CD4-positive, alpha-beta T cell treated with Interleukin-12 subunit alpha and Interleukin-12 subunit beta, for 1 hour (primary cell): Measurements from ENCODE around the gene SERPINH1.

Experiments used
- DNase-seq: peaks from one replicate; pipeline ENCODE4 v3.0.0-alpha.2; 2020

SERPINH1 gene

DNA sequence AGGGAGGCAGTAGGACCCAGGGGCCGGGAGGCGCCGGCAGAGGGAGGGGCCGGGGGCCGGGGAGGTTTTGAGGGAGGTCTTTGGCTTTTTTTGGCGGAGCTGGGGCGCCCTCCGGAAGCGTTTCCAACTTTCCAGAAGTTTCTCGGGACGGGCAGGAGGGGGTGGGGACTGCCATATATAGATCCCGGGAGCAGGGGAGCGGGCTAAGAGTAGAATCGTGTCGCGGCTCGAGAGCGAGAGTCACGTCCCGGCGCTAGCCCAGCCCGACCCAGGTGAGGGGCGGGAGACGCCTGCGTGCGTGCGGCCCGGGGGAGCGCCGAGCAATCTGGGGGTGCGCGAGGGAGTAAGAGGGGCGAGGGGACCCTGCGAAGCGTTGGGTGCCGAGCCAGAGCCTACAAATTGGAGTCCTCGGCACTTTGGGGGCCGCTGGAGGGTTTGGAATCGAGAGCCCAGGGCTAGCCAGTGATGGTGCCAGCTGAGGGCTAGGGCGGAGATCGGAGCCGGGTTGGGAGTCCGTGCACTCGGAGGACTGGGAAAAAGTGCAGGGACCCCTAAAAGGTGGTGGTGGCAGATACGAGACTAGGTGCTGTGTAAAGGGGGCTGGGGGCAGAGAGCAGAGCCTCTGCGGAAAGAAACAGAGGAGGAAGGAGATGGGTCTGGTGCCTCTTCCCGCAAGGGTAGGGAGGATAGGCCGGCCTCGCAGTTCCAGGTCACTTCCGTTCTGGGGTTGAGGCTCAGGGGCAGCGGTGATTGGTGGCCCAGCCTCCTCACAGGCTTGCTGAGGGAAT is at the start of gene SERPINH1:
TSS of gene SERPINH1 (plus strand) at position 206 of the 788 bp plus-strand sequence. CDS start 4,097 bp downstream, outside the sequence.
- peak; percentile 62 for DNase-seq

DNA sequence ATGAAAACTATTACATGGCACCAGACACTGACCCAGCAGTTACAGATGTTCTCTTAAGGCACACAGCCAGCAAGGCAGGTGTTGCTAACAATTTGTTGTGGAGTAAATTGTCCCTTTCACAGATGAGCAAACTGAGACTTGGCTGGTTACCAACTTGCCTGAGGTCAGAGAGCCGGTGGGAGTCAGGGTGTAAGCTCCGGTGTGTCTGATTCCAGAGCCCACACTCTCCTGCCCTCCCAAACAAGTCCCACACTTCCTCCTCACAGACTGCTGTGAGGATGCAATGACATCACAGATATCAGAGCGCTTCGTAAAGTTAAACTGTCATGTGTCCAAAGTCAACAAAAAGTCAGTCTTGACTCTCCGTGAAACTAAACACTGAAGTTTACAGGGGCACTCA is 48.8 kb upstream of the SERPINH1 start:
- no peak for DNase-seq

DNA sequence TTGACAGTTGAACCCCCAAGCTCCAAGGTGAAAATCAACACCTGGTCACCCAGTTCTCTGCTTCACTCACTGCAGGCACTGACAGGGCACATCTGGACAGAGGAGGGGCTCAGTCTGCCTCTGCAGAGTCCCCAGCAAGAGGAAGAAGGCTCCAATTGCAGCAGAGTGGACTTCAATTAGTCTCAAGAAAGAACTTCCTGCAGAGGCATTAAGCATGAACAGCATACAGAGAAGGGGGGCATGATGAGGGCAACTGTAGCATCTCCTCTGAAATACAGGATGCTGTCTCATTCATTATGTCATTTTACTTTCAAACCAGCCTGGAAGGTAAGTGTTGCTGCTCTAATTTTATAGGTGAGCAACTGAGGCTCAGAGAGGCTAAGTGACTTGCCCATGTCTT is 47.5 kb upstream of the SERPINH1 start:
- no peak for DNase-seq

DNA sequence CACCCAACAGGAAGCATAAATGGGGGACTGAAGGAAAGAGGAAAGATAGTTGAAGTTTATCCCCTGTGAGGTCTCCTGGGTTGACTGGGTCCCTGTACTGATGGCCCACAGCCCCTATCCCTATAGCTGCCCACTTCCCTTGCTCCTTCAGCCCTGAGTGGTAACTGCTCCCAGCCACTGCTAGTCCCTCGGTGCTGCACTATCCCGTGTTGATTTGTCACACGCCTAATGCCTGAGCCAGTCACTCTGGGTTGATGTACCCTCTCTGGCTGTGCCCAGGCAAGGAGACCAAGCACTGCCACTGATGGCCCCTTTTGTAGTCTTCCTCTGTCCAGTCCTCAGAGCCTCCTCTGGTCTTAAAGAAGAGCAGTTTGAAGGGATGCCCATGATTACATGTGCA is 45.9 kb upstream of the SERPINH1 start:
- DNase-seq: no peak

DNA sequence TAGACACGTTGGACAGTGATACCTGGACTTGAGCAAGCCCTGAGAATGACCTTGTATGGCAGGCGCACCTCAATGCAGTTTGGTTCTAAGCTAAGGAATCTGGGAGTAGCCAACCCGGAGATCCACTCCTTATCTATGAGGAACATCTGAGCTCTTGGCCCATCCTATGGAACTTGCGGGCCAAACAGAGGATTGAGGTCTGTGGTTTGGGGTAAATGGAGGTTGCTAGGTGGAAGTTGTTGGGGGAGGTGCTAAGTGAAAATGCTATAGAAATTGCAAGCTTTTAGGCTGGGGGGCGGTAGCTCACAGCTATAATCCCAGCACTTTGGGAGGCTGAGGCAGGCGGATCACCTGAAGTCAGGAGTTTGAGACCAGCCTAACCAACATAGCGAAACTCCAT is 45.2 kb upstream of the SERPINH1 start:
- DNase-seq: no peak

DNA sequence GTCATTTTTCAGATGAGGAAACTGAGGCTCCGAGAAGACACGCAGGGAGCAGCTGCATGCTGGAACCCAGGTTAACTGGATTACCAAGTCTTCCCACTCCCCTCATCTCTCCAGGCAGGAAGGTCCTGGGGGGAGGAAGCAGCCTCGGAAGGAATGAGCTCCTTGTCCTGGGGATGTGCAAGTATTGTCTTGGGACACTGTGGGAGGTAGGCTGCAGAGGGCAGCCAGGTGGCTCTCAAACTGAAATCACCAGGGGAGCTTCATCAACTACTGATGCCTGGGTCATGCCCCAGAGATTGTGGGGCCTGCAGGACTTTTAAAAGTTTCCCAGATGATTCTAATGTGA is 43.9 kb upstream of the SERPINH1 start:
- DNase-seq: no peak

DNA sequence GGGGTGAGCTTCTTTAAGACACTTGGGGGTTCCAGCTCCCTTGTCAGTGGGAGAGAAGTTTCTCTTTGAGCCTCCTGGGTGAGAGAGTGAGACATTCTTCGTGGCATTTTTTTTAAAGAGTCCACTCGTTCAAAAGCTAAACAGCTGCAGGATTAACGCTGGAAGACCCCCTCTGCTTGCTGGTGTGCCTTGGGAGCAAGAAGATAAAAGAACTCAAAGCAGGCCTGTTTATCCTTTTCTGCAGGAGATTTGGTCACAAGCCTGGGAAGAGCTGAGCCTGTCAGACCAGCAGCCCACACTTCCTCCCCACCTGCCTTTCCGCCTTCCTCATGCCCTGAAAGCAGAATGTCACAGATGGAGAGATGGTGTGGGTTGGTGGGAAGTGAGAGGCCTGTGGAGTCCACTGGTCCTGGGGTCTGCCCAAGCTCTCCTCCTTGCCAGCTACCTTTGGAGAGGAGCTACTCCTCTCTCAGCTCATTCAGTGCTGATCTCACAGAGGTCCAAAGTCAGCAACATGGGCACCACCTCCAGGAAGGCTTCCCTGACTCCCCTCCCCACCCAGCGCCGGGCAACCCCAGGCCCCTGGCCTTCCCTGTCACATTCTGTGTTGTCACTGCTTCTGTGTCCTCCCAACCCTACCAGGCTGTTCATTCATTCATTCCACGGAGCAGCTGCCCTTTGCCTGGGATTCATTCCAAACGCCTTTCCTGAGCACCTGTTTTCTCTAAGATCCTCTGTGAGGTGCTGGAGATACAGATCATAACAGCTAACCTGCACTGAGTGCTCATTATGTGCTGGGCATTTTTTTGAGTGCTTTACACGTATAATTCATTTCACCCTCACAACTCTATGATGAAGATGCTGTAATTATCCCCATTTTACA is 43.0 kb upstream of the SERPINH1 start:
- DNase-seq: no peak

DNA sequence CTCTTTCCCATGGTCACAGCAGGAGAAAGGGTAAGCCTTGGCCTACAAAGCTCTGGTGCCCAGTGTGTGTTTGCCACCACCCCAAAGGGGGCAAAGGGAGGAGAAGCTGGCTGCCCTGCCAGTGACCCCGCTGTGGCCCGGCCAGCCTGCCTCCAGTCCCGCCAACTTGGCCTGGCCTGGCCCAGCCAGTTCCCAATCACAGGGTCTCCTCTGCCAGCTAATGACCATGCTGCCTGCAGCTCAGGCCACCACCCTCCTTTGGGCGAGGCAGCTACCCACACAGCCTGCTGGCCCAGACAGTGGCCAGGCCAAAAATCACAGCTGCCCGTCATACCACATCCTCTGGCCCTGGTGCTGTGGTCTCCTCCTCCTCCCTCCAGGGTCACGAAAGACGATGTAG is 41.4 kb upstream of the SERPINH1 start:
- DNase-seq: no peak

DNA sequence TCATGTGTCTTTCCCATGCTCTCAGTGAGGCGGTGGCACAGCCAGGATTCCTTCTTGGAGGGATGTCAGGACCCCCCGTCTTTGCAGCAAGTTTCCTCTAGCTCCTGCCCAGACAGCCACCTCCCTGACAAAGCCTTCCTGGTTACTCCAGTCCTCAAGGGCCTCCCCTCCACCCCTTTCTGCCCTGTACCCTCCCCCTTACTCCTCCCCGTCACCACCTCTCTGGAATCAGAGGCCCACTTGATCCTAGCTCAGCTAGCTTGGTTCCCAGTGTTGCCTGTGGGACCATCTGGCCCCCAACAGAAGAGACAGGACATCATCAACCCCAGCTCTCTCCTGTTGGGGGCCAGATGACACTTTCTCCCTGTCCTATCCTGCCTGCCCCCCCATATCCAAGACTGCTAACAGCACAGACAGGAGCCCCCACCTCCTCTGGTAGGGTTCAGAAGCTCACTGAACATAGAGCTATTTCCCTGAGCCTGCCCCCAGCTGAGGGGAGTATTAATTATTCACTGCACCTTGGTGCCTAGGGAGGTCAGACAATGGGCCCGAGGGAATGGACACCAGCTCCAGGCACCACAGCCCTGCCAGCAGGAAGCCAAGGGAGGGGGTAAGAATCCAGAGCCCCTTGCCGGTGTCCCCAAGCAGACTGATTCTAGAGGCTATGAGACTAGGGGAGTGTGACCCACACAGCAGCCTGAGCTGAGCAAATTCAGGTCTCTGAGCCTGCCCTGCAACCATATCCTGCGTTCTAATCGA is 39.6 kb upstream of the SERPINH1 start:
- no peak for DNase-seq

DNA sequence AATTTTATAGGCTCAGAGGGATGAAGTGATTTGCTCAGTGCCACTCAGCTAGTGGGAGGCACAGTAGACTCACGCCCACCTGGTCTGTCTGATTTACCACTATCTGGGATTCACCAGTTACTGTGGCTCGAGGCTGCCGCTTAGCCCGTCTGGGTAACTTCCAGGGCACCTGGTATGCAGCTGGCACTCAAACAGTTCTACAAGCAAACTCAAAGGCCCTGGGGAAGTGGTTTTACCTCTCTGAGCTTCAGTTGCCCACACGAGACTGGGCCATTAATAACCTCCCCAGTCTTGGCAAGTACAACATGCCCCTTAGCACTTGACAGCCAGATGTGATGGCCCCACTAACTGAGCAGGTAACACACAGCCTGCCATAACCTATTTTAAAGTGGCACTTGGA is 38.9 kb upstream of the SERPINH1 start:
- DNase-seq: no peak

DNA sequence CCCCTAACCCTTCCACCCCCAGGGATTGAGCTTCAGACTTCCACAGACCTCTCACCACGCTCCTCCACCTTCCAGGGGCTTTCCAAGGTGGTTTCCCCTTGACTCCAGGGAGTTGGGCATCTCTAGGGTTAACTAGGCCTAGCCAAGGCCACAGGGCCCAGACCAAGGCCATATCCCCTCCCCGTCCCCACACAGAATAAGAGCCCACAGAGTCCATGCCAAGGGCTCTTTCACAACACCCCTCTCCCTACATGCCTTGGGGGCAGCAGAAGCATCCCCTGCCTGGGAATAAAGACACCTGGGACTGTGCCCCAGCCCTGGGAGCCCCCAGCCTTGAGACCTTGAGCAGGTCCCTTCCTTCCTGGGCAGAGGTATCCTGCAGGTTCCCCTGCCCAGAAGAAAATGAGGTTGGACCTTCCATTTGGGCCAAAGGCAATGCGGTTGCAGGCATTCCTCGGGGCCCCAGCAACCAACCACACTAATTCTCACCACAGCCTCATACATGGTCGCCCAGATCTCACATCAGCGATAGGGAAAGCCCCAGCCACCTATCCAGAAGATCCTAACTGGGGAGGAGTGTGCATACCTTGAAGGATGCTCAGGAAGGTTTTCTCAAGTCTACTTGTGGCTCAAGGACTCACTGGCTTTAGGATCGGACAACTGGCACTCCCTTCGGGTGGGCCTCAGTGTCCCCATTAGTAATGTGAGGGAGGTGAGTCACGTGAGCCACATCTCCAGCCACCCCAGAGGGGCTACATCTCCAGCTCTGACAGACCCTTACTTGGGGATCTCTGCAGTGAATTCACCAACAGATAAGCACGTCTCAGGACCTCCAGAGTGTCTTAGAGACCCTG is 38.0 kb upstream of the SERPINH1 start:
- peak; percentile 22 for DNase-seq

DNA sequence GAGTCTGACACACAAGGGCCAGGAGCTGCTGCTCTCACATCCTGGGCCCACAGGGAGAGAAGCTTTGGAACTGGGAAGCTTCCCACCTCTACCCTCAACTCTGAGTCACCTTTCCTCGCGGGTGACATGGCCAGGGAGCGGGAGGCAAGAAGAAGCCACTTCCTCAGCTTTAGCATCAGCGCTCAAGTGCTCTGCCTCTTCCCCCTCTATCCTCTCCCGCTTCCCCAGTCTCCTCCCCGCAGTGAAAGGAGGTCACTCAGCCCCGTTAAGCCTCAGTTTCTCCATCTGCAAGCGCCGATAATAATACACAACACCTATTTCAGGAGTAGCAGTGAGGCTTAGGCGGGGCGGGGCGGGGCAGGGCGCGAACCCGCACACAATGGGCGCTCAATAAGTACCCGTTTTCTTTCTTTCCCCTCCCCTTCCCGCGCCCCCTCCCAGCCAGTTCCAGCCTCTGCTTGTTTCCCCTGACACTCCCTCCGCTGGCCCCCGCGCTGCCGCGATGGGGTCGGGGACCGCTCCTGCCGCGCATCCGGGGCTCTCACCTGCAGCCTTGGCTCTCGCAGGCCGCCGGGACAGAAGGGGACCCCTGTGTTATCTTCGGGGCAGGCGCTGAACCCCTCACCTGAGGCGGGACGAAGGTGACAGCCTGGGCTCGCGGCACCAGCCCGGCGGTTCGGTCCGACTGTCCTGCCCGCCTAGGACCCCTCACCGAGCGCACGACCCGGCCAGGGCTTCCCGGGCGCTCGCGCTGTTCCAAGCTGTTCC is 37.2 kb upstream of the SERPINH1 start:
- DNase-seq: peak; percentile 37

DNA sequence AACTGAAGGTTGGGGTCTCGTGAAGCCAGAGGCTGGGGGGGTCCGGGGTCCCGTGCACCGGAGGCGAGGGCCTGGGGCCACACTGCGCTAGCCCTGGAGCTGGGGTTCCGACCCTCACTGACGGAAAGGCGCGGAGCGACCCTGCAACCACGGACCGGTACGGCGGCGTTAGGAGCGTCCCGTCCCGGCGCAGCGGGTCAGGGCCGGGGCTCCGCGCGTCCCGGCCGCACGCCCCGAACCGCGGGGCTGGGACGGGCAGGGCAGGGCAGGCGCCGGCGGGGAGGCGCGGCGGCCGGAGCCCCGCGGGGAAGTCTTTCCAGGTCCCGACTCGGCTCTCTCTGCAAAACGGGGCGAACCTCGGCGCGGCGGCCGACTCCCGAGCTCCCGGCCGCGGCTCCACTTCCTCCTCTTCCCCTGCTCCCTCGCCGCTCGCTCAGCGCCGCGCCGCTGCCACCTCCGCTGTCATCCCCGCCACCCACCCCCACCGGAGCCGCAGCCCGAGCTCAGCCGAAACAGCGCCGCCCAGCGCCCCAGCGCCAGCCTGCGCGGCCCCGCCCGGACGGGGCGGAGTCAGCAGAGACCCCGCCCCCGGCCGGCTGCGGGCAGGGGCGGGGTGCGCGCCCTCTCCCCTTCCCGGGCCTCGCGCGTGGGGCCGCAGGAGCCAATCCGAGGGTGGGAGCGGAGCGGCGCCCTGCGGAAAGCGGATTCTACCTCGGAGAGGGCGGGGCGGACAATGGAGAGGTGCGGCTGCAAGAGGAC is 36.4 kb upstream of the SERPINH1 start, which contains the start of gene GDPD5:
TSS of gene GDPD5 (minus strand) at position 509 of the 759 bp plus-strand sequence. CDS start 48,206 bp downstream, outside the sequence.
- DNase-seq: peak; percentile 90

DNA sequence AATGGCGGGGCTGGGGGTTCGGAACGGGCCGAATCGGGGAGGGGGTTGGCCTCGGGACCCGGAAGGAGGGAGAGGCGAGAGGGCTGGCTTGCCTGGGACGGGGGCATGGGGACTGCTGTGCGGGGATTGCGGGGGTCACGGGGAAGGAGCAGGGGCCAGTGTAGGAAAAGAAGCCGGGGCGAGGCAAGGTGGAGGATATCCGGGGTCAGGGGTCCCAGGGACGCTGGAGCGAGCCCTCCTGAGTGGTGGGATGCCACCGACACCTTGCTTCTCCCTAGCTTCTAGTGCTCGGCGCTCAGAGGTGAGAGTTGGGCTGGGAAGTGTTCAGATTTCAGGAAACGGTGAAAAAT is 35.9 kb upstream of the SERPINH1 start:
- no peak for DNase-seq

DNA sequence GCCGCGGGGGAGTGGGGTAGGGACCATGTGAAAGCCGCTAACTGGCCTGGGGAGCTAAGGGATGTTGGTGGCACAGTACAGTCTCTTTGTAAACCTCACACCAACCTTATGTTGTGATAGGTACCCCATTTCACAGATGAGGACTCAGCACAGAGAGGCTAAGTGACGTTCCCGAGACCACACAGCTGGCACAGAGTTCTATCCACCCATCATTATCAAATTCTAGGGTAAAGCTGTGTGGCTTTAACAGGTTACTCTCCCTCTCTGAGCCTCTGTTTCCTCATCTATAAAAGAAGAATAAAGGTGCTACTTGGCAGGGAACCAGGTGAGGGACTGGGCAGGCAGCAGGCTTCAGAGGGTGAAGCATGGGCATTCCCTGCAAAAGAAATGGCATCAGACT is 34.9 kb upstream of the SERPINH1 start:
- DNase-seq: no peak

DNA sequence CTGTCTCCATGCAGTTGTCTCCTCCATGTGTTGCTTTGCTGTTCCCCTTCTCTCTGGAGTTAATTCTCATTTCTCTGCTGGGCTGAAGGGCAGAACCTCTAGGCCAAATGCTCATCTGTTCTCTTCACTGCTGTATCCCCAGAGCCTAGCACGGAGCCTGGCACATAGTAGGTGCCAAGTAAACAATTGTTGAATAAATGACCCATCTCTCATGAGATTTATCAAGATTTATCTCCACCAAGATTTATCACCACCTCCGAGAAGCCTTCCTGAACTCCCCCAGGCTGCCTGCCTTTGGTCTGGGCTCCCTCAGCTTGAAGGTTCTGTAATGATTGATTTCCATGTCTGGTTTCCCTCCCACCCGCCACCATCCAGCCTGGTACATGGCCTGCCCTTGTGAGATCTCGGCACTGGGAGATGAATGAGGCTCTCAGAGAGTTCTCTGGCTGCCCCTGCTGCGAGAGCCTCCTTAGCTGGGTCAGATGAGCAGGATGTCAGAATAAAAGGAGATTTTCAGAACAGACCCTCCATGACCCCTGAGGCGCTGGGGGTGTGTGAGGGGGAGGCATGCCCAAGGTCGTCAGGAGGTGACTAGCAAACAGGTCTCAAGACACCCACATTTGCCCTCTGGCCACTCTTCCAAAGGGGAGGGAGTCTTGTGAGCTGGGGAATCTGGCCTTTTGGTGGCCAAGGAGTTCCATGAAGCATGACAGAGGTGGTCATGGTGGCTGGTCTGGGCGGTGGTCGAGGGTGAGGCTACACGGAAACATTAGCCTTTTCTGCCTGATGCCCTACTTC is 33.9 kb upstream of the SERPINH1 start:
- no peak for DNase-seq

DNA sequence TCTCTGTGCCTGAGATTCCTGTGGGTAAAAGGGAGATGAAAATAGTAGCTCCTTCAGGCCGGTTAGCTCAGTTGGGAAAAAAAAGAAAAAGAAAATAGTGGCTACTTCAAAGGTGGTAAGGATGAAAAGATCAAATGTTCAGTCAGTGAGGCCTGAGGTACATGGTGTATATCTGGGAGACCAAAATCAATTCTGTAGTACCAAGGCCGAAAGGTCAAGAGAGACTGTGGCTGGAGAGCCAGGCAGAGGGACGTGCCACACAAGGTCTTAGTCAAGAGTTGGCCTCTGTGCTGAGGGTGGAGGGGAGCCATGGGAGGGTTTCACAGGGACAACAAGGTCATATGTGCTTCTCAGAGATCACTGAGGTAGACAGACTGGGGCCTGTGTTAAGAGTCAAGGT is 31.5 kb upstream of the SERPINH1 start:
- DNase-seq: no peak

DNA sequence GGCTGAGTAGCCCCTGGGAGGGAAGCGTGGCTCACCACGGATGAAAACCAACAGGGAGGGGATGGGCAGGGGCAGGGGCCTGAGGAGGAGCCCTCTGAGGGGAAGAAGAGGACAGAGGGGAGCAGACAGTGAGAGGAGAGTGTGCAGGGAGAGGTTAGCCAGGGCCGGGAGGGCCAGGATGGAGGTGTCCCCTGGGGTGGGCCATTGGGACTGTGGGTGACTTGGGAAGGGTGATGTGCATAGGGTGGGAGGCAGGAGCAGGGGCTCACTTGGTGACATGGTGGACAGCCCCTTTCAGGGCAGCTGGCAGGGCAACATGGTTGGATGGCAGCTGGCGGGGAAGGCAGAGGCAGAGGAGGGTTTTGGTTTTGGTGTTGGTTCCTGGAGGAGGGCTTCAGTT is 30.7 kb upstream of the SERPINH1 start:
- DNase-seq: no peak

DNA sequence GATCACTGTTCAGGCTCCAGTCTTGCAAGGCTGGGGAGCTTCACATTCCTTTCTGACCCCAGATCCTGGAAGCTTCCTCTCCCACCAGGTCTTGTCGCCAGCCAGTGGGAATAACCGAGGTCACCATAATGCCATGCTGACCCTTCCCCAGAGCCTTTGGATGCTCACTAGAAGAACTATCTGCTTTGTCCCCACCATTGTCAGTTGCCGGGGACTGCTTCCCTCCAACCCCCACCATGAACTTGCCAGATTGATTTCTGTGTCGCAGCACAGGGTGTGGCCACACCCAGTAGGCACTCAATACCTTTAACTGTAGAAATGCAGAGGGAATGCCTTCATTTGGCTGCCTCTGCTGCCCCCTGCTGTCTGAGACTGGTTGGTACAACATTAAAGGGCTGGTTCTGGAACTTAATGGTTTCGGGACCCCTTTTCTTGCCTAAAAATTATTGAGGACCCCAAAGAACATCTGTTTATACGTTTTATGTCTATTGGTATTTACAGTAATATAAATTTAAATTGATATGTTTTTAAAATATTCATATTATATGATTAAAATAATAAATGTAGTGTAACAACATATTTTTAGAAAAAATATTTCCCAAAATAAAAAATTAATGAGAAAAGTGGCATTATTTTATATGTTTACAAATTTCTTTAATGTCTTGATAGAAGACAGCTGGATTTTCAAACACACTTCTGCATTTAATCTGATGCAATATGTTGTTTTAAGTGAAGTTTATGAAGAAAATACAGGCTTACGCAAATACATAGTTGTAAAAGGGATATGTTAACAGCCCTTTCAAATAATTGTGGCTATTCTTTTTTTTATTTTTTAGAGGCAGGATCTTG is 29.6 kb upstream of the SERPINH1 start:
- peak; percentile 85 for DNase-seq
